ENCODE data around the gene KIAA1671. TPM values are rescaled to one million over a fixed set of nuclear protein-coding genes. Genes with fewer than 3 reads are reported as not detected.
"Not testable (repeated sequence)": the region's sequence is repeated elsewhere in the genome, so short reads cannot be mapped to it uniquely, and the experiment has no call there.

KIAA1671 gene
- total and polyA plus RNA-seq, 4 donors, result 8.7 to 35.9 (median 19.1) TPM

- Histone ChIP-seq H3K4me1 (ENCODE audit: control insufficient read depth in 4 of 4, insufficient read depth in 4 of 4, low read length in 3 of 4) (peaks cover 0 to 2% (median 0%) of the 10 kb centered on the region in 4 donors), H3K27me3 (ENCODE audit: control insufficient read depth in 4 of 4, insufficient read depth in 4 of 4, low read length in 3 of 4) (no peaks in the 10 kb centered on the region), H3K36me3 (ENCODE audit: control insufficient read depth in 4 of 4, insufficient read depth in 3 of 4, low read depth in 1 of 4, low read length in 3 of 4) (no peaks in the 10 kb centered on the region), H3K9ac (ENCODE audit: low read depth in 1 of 2, low read length in 2 of 2) (no peak overlapping the region), H3K4me3 (ENCODE audit: low read depth in 1 of 3, low read length in 3 of 3) (no peak overlapping the region), H3K27ac (ENCODE audit: low read depth in 1 of 2, low read length in 2 of 2) (no peak overlapping the region), H3K9me3 (ENCODE audit: control insufficient read depth in 4 of 4, low read length in 3 of 4) (no peaks in the 10 kb centered on the region)
- WGBS, result 89% methylated on average over 4 of the region's 4 CpGs
- no peak for DNase-seq (ENCODE audit: low spot score)
- TF ChIP-seq JUND (IDR thresholded peaks at IDR 0.05), result no peak
- TF ChIP-seq TAF1 (conservative IDR thresholded peaks at IDR 0.05), result no peak
- TF ChIP-seq FOXA1 (IDR thresholded peaks at IDR 0.05), result no peak
- TF ChIP-seq RAD21 (IDR thresholded peaks at IDR 0.05), result no peak
- TF ChIP-seq ATF3 (IDR thresholded peaks at IDR 0.05), result no peak
- TF ChIP-seq HNF4G (IDR thresholded peaks at IDR 0.05), result no peak
- no peak for TF ChIP-seq YY1 (IDR thresholded peaks at IDR 0.05)
- TF ChIP-seq MAX (IDR thresholded peaks at IDR 0.05), result no peak
- no peak for TF ChIP-seq SP1 (IDR thresholded peaks at IDR 0.05)
- no peak for TF ChIP-seq HNF4A (conservative IDR thresholded peaks at IDR 0.05)
- TF ChIP-seq FOXA2 (IDR thresholded peaks at IDR 0.05), result no peak
- no peak for TF ChIP-seq EGR1 (IDR thresholded peaks at IDR 0.05; ENCODE audit: low read depth in 2 of 2)
These were observed 285.0 kb downstream of the KIAA1671 start for GRCh38 chr22:25237503-25237902.

GRCh38 chr22:25238058-25238457 is 285.5 kb downstream of the KIAA1671 start:
- not testable (repeated sequence) for H3K9me3 ChIP-seq (ENCODE audit: control insufficient read depth in 4 of 4, low read length in 3 of 4); DNase-seq (ENCODE audit: low spot score); H3K4me3 ChIP-seq (ENCODE audit: low read depth in 1 of 3, low read length in 3 of 3); H3K27me3 ChIP-seq (ENCODE audit: control insufficient read depth in 4 of 4, insufficient read depth in 4 of 4, low read length in 3 of 4); H3K36me3 ChIP-seq (ENCODE audit: control insufficient read depth in 4 of 4, insufficient read depth in 3 of 4, low read depth in 1 of 4, low read length in 3 of 4); H3K9ac ChIP-seq (ENCODE audit: low read depth in 1 of 2, low read length in 2 of 2); H3K4me1 ChIP-seq (ENCODE audit: control insufficient read depth in 4 of 4, insufficient read depth in 4 of 4, low read length in 3 of 4); H3K27ac ChIP-seq (ENCODE audit: low read depth in 1 of 2, low read length in 2 of 2)
- WGBS, result 66% methylated on average over 9 of the region's 9 CpGs

Small RNAs within 50 kb of the gene (small RNA-seq; reads per million reads assigned to genes)
- gene Z99916.2, result not detected

Other genes with a start within 250 kb of the KIAA1671 start
- gene PIWIL3, start 178.0 kb upstream of the KIAA1671 start, total RNA-seq, result not detected
- not detected for gene PIWIL3, start 178.0 kb upstream of the KIAA1671 start, polyA plus RNA-seq
- under 1 TPM; 0.25 to 0.51 TPM for gene SGSM1, start 146.5 kb upstream of the KIAA1671 start, total RNA-seq
- gene SGSM1, start 146.5 kb upstream of the KIAA1671 start, polyA plus RNA-seq, result under 1 TPM; 0.08 to 0.16 TPM
- gene LHFPL7, start 6.0 kb upstream of the KIAA1671 start, total RNA-seq, result not detected
- gene LHFPL7, start 6.0 kb upstream of the KIAA1671 start, polyA plus RNA-seq, result not detected
- not detected for gene CRYBB3, start 247.1 kb downstream of the KIAA1671 start, total RNA-seq
- gene CRYBB3, start 247.1 kb downstream of the KIAA1671 start, polyA plus RNA-seq, result under 1 TPM; 0.25 to 0.38 TPM

Measured in liver (tissue), 10 donors.